Neural crest cell (in vitro differentiated cells): ENCODE results near the gene MYMK. TPM values are rescaled to one million over a fixed set of nuclear protein-coding genes. Genes with fewer than 3 reads are reported as not detected.

Source experiments
- DNase-seq: peaks from one replicate; pipeline ENCODE4 v3.0.0; 2021; ENCODE audit warnings: low read depth, mixed read lengths, low spot score
- H3K27ac Mint-ChIP-seq: one replicate; pipeline ENCODE4 v1.8.0; 2021; ENCODE audit warnings: mild to moderate bottlenecking, mixed read lengths; ENCODE audit not compliant: unreplicated experiment
- H3K27me3 Mint-ChIP-seq: 2 replicates; pipeline ENCODE4 v1.8.0; 2021; ENCODE audit warnings: low read depth, mild to moderate bottlenecking, mixed read lengths
- H3K36me3 Mint-ChIP-seq: 2 replicates; pipeline ENCODE4 v1.8.0; 2021; ENCODE audit warnings: low read depth, mild to moderate bottlenecking, mixed read lengths
- H3K4me1 Mint-ChIP-seq: 2 replicates; pipeline ENCODE4 v1.8.0; 2021; ENCODE audit warnings: mixed read lengths
- H3K4me3 Mint-ChIP-seq: one replicate; pipeline ENCODE4 v1.8.0; 2021; ENCODE audit warnings: mild to moderate bottlenecking, mixed read lengths
- H3K9me3 Mint-ChIP-seq: 2 replicates; pipeline ENCODE4 v1.8.0; 2021; ENCODE audit warnings: mixed read lengths
- total RNA-seq: library from RNA; stranded (reverse); gene quantifications from 2 replicates; pipeline ENCODE4 v1.2.1, GENCODE V29; 2021
- TF ChIP-seq, protein P1 (sequence below): fragments of 200-600 bp; sonication (generic); conservative IDR thresholded peaks from 2 replicates; pipeline ENCODE4 v1.5.0; 2021; ENCODE audit warnings: antibody characterized with exemption, mild to moderate bottlenecking

Gene MYMK
- total RNA-seq, 1 donor from 2014 or later, result not detected

DNA sequence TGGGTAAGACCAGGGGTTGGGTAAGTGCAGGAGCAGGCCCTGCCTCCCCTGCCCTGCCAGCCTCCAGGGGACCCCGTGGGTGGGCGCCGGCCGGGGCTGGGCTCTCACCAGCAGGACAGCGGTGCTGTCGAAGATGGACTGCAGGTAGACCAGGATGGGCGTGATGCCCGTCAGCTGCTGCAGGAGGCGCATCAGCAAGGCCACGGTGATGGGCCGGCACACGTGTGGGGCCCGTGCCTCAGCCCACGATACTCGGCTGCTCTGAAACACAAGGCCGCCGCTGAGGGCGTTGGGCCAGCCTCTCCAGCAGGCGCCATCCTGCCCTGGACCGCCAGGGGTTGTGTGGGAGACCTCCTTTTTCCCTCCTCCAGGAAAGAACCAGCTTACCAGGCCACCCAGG lies 49.9 kb downstream of the MYMK start:
- H3K4me1 Mint-ChIP-seq, result peaks cover 14% of the 10 kb centered on the region
- H3K9me3 Mint-ChIP-seq, result no peaks in the 10 kb centered on the region
- TF ChIP-seq, protein P1, sequence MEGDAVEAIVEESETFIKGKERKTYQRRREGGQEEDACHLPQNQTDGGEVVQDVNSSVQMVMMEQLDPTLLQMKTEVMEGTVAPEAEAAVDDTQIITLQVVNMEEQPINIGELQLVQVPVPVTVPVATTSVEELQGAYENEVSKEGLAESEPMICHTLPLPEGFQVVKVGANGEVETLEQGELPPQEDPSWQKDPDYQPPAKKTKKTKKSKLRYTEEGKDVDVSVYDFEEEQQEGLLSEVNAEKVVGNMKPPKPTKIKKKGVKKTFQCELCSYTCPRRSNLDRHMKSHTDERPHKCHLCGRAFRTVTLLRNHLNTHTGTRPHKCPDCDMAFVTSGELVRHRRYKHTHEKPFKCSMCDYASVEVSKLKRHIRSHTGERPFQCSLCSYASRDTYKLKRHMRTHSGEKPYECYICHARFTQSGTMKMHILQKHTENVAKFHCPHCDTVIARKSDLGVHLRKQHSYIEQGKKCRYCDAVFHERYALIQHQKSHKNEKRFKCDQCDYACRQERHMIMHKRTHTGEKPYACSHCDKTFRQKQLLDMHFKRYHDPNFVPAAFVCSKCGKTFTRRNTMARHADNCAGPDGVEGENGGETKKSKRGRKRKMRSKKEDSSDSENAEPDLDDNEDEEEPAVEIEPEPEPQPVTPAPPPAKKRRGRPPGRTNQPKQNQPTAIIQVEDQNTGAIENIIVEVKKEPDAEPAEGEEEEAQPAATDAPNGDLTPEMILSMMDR, result no peak
- H3K27ac Mint-ChIP-seq, result no peak overlapping the region
- DNase-seq, result no peak
- no peak overlapping the region for H3K4me3 Mint-ChIP-seq
- peaks cover 2% of the 10 kb centered on the region for H3K27me3 Mint-ChIP-seq
- no peaks in the 10 kb centered on the region for H3K36me3 Mint-ChIP-seq

DNA sequence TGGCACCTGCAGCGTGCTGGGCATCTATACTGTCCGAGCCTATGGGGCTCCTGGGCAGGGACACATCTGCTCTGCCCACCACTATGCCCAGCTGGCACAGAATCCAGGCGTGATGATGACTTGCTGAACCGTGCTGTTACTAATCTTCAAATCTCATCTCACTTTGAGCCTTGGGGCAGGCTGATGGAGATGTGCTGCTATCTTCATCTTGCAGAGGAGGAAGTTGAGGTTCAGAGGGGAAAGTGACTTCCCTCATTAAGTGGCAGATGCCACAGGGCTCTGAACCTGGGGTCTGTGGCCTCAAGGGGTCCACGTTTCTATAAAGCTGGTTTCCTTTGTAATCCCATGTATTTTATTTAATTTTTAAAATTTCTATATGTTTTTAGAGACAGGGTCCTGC lies 50.5 kb downstream of the MYMK start:
- Mint-ChIP-seq H3K4me3 (peak overlapping the region; percentile 19), H3K4me1 (peaks cover 9% of the 10 kb centered on the region), H3K9me3 (no peaks in the 10 kb centered on the region), H3K27me3 (peaks cover 2% of the 10 kb centered on the region), H3K27ac (no peak overlapping the region), H3K36me3 (no peaks in the 10 kb centered on the region)
- no peak for DNase-seq
- TF ChIP-seq, protein P1, result no peak

DNA sequence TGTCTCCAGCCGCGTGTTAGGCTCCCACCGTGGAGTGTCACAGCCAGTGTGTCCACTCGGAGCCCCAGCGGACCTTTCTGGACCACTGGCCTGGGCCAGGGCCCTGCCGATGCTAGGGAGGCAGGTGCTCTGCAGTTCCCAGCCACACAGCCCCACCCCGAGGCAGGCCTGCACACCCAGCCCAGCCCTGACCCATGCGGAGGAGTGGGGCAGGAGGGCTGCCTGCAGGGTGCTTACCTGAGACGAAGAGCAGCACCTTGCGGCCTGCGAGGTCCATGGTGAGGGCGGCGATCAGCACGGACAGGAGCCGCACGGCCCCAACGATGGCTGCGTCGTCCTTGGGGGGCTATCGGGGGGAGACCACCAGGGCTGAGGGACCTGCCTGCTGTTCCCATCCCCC lies 51.0 kb downstream of the MYMK start:
- Mint-ChIP-seq H3K27ac (no peak overlapping the region), H3K36me3 (no peaks in the 10 kb centered on the region), H3K9me3 (no peaks in the 10 kb centered on the region), H3K4me1 (peaks cover 9% of the 10 kb centered on the region), H3K27me3 (peaks cover 2% of the 10 kb centered on the region), H3K4me3 (peak overlapping the region; percentile 19)
- TF ChIP-seq, protein P1, result no peak
- no peak for DNase-seq

DNA sequence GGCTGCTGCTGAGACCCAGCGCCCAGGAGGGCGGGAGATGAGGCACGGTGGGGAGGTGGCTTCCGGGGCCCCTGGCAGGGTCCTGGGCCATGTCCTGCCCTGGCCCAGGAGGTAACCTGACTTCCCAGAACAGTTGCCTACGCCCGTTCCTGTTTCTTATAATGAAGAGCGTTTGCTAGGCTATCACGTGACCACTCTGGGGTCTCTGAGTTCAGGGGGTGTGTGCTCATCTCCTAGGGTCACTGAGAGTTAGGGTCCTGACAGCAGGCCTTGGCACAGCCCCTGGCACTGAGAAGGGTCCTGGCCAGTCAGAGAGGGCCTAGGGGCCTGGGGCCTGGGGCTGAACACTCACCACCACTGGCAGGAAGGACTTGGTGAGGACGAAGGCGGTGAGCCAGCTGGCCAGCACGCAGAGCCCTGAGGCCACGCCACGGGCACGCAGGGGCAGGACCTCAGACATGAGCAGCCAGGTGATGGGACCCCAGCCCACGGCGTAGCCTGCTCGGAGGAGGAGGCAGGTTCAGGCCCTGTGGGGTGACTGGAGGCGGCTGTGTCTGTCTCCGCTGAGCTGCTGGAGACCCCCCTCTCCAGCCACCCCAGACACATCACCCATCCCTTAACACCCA lies 51.9 kb downstream of the MYMK start:
- Mint-ChIP-seq H3K4me1 (peaks cover 5% of the 10 kb centered on the region), H3K36me3 (no peaks in the 10 kb centered on the region), H3K27ac (no peak overlapping the region), H3K4me3 (no peak overlapping the region), H3K9me3 (no peaks in the 10 kb centered on the region), H3K27me3 (peaks cover 2% of the 10 kb centered on the region)
- TF ChIP-seq, protein P1, result no peak
- no peak for DNase-seq

DNA sequence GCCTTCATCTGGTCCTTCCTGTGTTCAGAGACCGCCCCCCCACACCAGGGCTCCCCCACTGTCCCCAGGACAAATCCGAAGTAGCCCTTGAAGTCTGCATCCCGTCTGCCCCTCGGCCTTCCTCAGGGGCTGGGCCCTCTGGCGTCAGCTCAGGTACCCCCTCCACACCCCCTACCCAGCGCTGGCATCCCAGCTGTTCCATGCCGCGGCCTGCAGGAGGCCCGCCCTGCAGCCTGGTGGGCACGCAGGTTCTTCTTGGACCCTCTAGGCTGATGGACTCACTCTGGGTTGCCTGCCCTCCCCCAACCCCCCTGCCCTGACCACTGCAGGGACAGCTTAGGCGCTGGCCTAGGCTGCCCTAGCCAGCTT lies 52.5 kb downstream of the MYMK start:
- TF ChIP-seq, protein P1, result no peak
- DNase-seq, result no peak
- H3K27ac Mint-ChIP-seq, result no peak overlapping the region

More for the DNA sequence above, 52.5 kb downstream of the MYMK start:
- H3K27me3 Mint-ChIP-seq, result peaks cover 2% of the 10 kb centered on the region
- no peak overlapping the region for H3K4me3 Mint-ChIP-seq
- H3K4me1 Mint-ChIP-seq, result no peaks in the 10 kb centered on the region
- no peaks in the 10 kb centered on the region for H3K9me3 Mint-ChIP-seq
- H3K36me3 Mint-ChIP-seq, result no peaks in the 10 kb centered on the region
